ENCODE results near the gene PIK3R5.

PIK3R5 gene

GRCh38 chr17:8851600-8851999, 113.9 kb downstream of the PIK3R5 start:
- DNase-seq = no peak

GRCh38 chr17:8849311-8850041, 116.0 kb downstream of the PIK3R5 start:
- no peak for DNase-seq

GRCh38 chr17:8847891-8848290, 117.6 kb downstream of the PIK3R5 start:
- DNase-seq = no peak

GRCh38 chr17:8846768-8847211, 118.7 kb downstream of the PIK3R5 start:
- peak; percentile 13 for DNase-seq

GRCh38 chr17:8844229-8845218, 121.0 kb downstream of the PIK3R5 start:
- no peak for DNase-seq

- no peak for DNase-seq
These were observed 122.2 kb downstream of the PIK3R5 start for GRCh38 chr17:8843344-8843743.

GRCh38 chr17:8841844-8842243, 123.7 kb downstream of the PIK3R5 start:
- peak; percentile 52 for DNase-seq

- DNase-seq = no peak
These were observed 126.0 kb downstream of the PIK3R5 start for GRCh38 chr17:8839410-8839935.

- no peak for DNase-seq
These were observed 126.9 kb downstream of the PIK3R5 start for GRCh38 chr17:8838551-8839095.

GRCh38 chr17:8837563-8838075, 127.9 kb downstream of the PIK3R5 start:
- DNase-seq = no peak

- DNase-seq = no peak
These were observed 128.5 kb downstream of the PIK3R5 start for GRCh38 chr17:8836821-8837562.

- no peak for DNase-seq
These were observed 129.7 kb downstream of the PIK3R5 start for GRCh38 chr17:8835631-8836364.

- no peak for DNase-seq
These were observed 130.4 kb downstream of the PIK3R5 start for GRCh38 chr17:8835106-8835505.

- DNase-seq = peak; percentile 56
These were observed 132.7 kb downstream of the PIK3R5 start for GRCh38 chr17:8832711-8833352.

GRCh38 chr17:8831234-8831849, 134.2 kb downstream of the PIK3R5 start:
- DNase-seq = no peak

- DNase-seq = no peak
These were observed 135.4 kb downstream of the PIK3R5 start for GRCh38 chr17:8830141-8830540.

- DNase-seq = no peak
These were observed 136.2 kb downstream of the PIK3R5 start for GRCh38 chr17:8829036-8829941.

Measured in NCI-H146 (cell line).